NCI-H524 (cell line): ENCODE measurements around the gene ST8SIA4.

ENCODE experiments used
- DNase-seq, 2 experiments: peaks; one replicate each; lab custom pipeline; 2025; lab: John Stamatoyannopoulos, UW

The ST8SIA4 gene

GRCh38 chr5:100903039-100903887 lies at the start of gene ST8SIA4:
Gene ST8SIA4, minus strand, starts transcription at chr5:100903282. Its CDS starts 327 bp downstream, at chr5:100902955.
- peak; percentile 81 to 84 for DNase-seq

- DNase-seq, result no peak
These were observed 47.9 kb upstream of the ST8SIA4 start for GRCh38 chr5:100950985-100951384.

- no peak for DNase-seq
These were observed 10.2 kb upstream of the ST8SIA4 start for GRCh38 chr5:100913298-100913697.

- DNase-seq, result no peak
These were observed 6.0 kb upstream of the ST8SIA4 start for GRCh38 chr5:100909034-100909433.

GRCh38 chr5:100905259-100905914 lies 2.3 kb upstream of the ST8SIA4 start:
- DNase-seq, result no peak

- DNase-seq, result no peak
These were observed 1.3 kb upstream of the ST8SIA4 start for GRCh38 chr5:100904259-100904861.

- peak; percentile 20 to 49 for DNase-seq
These were observed 543 bp downstream of the ST8SIA4 start for GRCh38 chr5:100902440-100903038.

GRCh38 chr5:100901821-100902341 lies 1.2 kb downstream of the ST8SIA4 start:
- DNase-seq, result peak in 1 of 2 experiments; percentile 31

GRCh38 chr5:100900796-100901781 lies 2.0 kb downstream of the ST8SIA4 start:
- DNase-seq, result peak; percentile 51 to 75

GRCh38 chr5:100900142-100900795 lies 2.8 kb downstream of the ST8SIA4 start:
- DNase-seq, result peak; percentile 58 to 75

GRCh38 chr5:100899675-100900074 lies 3.4 kb downstream of the ST8SIA4 start:
- no peak for DNase-seq

- no peak for DNase-seq
These were observed 4.4 kb downstream of the ST8SIA4 start for GRCh38 chr5:100898504-100899346.

- DNase-seq, result no peak
These were observed 7.0 kb downstream of the ST8SIA4 start for GRCh38 chr5:100896054-100896453.

- no peak for DNase-seq
These were observed 12.5 kb downstream of the ST8SIA4 start for GRCh38 chr5:100890461-100891008.

- no peak for DNase-seq
These were observed 13.2 kb downstream of the ST8SIA4 start for GRCh38 chr5:100889896-100890295.

GRCh38 chr5:100889165-100889743 lies 13.8 kb downstream of the ST8SIA4 start:
- no peak for DNase-seq

- no peak for DNase-seq
These were observed 25.8 kb downstream of the ST8SIA4 start for GRCh38 chr5:100877274-100877673.

- DNase-seq, result no peak
These were observed 30.5 kb downstream of the ST8SIA4 start for GRCh38 chr5:100872408-100873190.
